Measurements from ENCODE around the gene AGAP1. TPM values are rescaled to one million over a fixed set of nuclear protein-coding genes. Genes with fewer than 3 reads are reported as not detected.
A peak's percentile ranks its signal among the peaks of the same experiment; 100 is the strongest.

Gene AGAP1
- total and polyA plus RNA-seq, 8 donors = 5.0 to 27.6 (median 17.4) TPM

DNA sequence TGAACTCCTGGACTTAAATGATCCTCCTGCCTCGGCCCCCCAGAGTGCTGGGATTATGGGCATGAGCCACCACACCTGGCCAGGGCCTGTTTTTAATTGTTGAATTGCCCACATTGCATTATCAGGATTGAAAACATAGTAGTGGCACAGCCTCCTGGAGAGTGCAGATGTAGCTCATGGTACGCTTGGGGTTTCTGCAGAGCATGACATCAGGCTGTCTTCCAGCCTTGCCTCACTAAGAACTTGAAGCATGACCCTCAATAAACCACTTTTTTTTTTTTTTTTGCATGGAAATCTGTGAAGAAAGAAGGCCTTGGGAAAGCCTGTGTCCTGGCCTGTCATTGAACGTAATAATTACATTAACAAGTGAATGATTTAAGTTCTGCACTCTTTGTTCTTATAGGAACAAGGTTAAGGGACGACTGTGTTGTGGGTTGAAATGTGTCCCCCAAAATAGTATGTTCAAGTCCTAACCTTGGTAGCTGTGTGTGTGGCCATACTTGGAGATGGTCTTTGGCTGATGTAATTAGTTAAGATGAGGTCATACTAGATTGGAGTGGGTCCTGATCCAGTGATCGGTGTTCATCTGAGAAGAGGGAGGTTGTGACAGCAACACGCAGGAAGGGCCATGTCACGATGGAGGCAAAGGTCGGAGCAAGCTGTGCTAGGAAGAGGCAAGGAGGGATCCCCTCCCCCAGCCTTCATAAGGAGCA, 90.2 kb downstream of the AGAP1 start:
- WGBS, 2 donors = 86 to 88% methylated on average over 8 of the region's 8 CpGs

DNA sequence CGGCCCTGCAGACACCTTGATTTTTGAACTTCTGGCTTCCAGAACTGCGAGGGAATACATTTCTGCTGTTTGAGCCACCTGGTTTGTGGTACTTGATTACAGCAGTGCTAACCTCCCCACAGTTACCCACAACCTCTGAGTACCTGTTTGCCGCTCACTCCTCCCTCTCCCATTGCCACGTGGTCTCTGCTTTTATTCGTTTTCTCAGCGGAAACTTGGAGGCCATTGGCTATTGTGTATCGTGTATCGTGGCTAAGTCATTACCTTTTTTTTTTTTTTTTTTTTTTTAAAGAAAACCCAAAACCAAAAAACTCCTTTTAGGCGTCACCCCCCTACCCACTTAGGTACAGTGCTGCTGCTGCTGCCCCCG, 90.8 kb downstream of the AGAP1 start:
- ATAC-seq (no peak), FAIRE-seq (no peak), DNase-seq (no peak)
- Histone ChIP-seq H3K4me3 (no peak overlapping the region), H3K27me3 (no peaks in the 10 kb centered on the region), H3K9me3 (no peaks in the 10 kb centered on the region), H3K4me1 (peaks cover 0 to 7% (median 5%) of the 10 kb centered on the region in 3 donors), H3K27ac (no peak overlapping the region), H3K36me3 (no peaks in the 10 kb centered on the region)
- WGBS, 2 donors = 86 to 87% methylated on average over 10 of the region's 10 CpGs
- TF ChIP-seq, protein P1, sequence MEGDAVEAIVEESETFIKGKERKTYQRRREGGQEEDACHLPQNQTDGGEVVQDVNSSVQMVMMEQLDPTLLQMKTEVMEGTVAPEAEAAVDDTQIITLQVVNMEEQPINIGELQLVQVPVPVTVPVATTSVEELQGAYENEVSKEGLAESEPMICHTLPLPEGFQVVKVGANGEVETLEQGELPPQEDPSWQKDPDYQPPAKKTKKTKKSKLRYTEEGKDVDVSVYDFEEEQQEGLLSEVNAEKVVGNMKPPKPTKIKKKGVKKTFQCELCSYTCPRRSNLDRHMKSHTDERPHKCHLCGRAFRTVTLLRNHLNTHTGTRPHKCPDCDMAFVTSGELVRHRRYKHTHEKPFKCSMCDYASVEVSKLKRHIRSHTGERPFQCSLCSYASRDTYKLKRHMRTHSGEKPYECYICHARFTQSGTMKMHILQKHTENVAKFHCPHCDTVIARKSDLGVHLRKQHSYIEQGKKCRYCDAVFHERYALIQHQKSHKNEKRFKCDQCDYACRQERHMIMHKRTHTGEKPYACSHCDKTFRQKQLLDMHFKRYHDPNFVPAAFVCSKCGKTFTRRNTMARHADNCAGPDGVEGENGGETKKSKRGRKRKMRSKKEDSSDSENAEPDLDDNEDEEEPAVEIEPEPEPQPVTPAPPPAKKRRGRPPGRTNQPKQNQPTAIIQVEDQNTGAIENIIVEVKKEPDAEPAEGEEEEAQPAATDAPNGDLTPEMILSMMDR (IDR thresholded peaks at IDR 0.05) = no peak
- intact Hi-C loops (cut with DNase I) = no loop called here

More for the DNA sequence above, 90.2 kb downstream of the AGAP1 start:
- Histone ChIP-seq H3K9me3 (no peaks in the 10 kb centered on the region), H3K4me1 (peaks cover 0 to 7% (median 1%) of the 10 kb centered on the region in 3 donors), H3K27ac (no peak overlapping the region), H3K36me3 (no peaks in the 10 kb centered on the region), H3K27me3 (no peaks in the 10 kb centered on the region), H3K4me3 (no peak overlapping the region)
- DNase-seq (no peak), ATAC-seq (no peak), FAIRE-seq (no peak)
- intact Hi-C loops (cut with DNase I) = no loop called here
- TF ChIP-seq, protein P1 (IDR thresholded peaks at IDR 0.05) = no peak

- 95% methylated on average over 9 of the region's 9 CpGs for WGBS, 2 donors
- FAIRE-seq (no peak), DNase-seq (no peak), ATAC-seq (no peak)
- Histone ChIP-seq H3K9me3 (no peaks in the 10 kb centered on the region), H3K4me1 (peaks cover 0 to 7% (median 5%) of the 10 kb centered on the region in 3 donors), H3K4me3 (no peak overlapping the region), H3K27ac (no peak overlapping the region), H3K36me3 (no peaks in the 10 kb centered on the region), H3K27me3 (no peaks in the 10 kb centered on the region)
- intact Hi-C loops (cut with DNase I) = no loop called here
- TF ChIP-seq, protein P1 (IDR thresholded peaks at IDR 0.05) = no peak
These were observed 93.4 kb downstream of the AGAP1 start for GRCh38 chr2:235587202-235587601.

DNA sequence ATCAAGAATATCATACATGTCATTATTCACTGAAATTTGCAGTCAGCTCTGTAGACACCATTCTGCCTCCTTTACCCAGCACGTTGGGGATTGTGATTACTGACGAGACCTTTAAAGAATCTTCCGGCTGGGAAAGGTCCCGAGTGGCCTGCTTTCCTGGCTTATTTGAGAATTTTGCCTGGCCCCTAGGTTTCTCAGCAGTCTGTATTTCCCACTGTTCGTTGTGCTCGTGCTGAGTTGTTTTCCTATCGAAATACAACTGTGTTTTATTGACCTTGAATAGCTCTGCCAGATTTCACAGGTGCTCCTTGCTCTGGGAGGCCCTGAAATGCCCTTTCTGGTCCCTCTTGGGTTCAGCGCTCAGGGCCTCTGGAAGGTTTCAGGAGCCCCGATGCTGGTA, 94.9 kb downstream of the AGAP1 start:
- TF ChIP-seq, protein P1 (IDR thresholded peaks at IDR 0.05) = no peak
- 19 to 23% methylated on average over 9 of the region's 9 CpGs for WGBS, 2 donors
- H3K4me3 ChIP-seq = no peak overlapping the region
- no peaks in the 10 kb centered on the region for H3K9me3 ChIP-seq
- intact Hi-C loops (cut with DNase I) = no loop called here
- FAIRE-seq (no peak), ATAC-seq (peak; percentile 82 to 94 (median 92)), DNase-seq (peak in 4 of 6 donors; percentile 45 to 81 (median 68))
- H3K4me1 ChIP-seq = peaks cover 0 to 7% (median 5%) of the 10 kb centered on the region in 3 donors
- no peaks in the 10 kb centered on the region for H3K27me3 ChIP-seq
- H3K27ac ChIP-seq = peak overlapping the region in 2 of 4 donors; percentile 9 to 50
- H3K36me3 ChIP-seq = no peaks in the 10 kb centered on the region

GRCh38 chr2:235591231-235591730, 97.4 kb downstream of the AGAP1 start:
- Histone ChIP-seq H3K9me3 (no peaks in the 10 kb centered on the region), H3K36me3 (no peaks in the 10 kb centered on the region), H3K4me1 (peaks cover 0 to 7% (median 5%) of the 10 kb centered on the region in 3 donors), H3K4me3 (no peak overlapping the region), H3K27me3 (no peaks in the 10 kb centered on the region), H3K27ac (no peak overlapping the region)
- intact Hi-C loops (cut with DNase I) = loop anchor here in 2 of 3 donors (5.0 to 10.0 kb wide), 2 partner anchors 454 to 456 kb away; no protein-coding TSS in a partner anchor
- FAIRE-seq (no peak), DNase-seq (no peak), ATAC-seq (no peak)
- 92 to 97% methylated on average over 14 of the region's 14 CpGs for WGBS, 2 donors
- TF ChIP-seq, protein P1 (IDR thresholded peaks at IDR 0.05) = no peak
